A673 (cell line): ENCODE results near the gene SRP9. TPM values are rescaled to one million over a fixed set of nuclear protein-coding genes. Genes with fewer than 3 reads are reported as not detected.

Source experiments
- BruUV-seq: library from RNA; stranded (reverse); fragments of 400-500 nt; replicated peaks from 2 replicates; lab custom pipeline; 2021; lab: Mats Ljungman, UMichigan
- CTCF ChIA-PET: fragments of 300-600 bp; sonication (Branson Sonifier 250); formaldehyde crosslinking; loops from one replicate; lab custom pipeline; 2022; ENCODE audit warnings: antibody characterized with exemption; lab: Charles Lee
- POLR2A ChIA-PET: fragments of 300-600 bp; sonication (Branson Sonifier 250); formaldehyde crosslinking; loops from one replicate; lab custom pipeline; 2022; ENCODE audit warnings: antibody characterized with exemption; ENCODE audit not compliant: low non-redundant PET; lab: Charles Lee
- DNase-seq: peaks from one replicate; pipeline ENCODE4 v3.0.0-alpha.2; 2015; ENCODE audit warnings: low spot score
- H3K27ac ChIP-seq: fragments of 200-600 bp; sonication (generic); 2 replicates; pipeline ENCODE4 v1.5.1; 2016; ENCODE audit warnings: mixed run types, low read depth, mild to moderate bottlenecking, mixed read lengths, antibody characterized with exemption, low read length; ENCODE audit not compliant: poor library complexity, severe bottlenecking
- H3K27me3 ChIP-seq: fragments of 200-600 bp; sonication (generic); replicated peaks from 2 replicates; pipeline ENCODE4 v1.6.1; 2017; ENCODE audit warnings: mixed run types, low read depth, mild to moderate bottlenecking, mixed read lengths, antibody characterized with exemption, low read length; ENCODE audit not compliant: insufficient read depth, poor library complexity
- H3K36me3 ChIP-seq: fragments of 200-600 bp; sonication (generic); 2 replicates; pipeline ENCODE4 v1.6.1; 2016; ENCODE audit warnings: mixed run types, mild to moderate bottlenecking, mixed read lengths, antibody characterized with exemption, low read length; ENCODE audit not compliant: insufficient read depth, poor library complexity, severe bottlenecking
- H3K4me1 ChIP-seq: fragments of 200-600 bp; sonication (generic); 2 replicates; pipeline ENCODE4 v1.6.1; 2017; ENCODE audit warnings: mixed run types, mild to moderate bottlenecking, mixed read lengths, antibody characterized with exemption, low read length; ENCODE audit not compliant: insufficient read depth, poor library complexity, severe bottlenecking
- H3K4me3 ChIP-seq: fragments of 200-600 bp; sonication (generic); 2 replicates; pipeline ENCODE4 v1.5.1; 2016; ENCODE audit warnings: low read depth, mixed run types, mild to moderate bottlenecking, mixed read lengths, low read length; ENCODE audit not compliant: poor library complexity, severe bottlenecking
- H3K9me3 ChIP-seq: fragments of 200-600 bp; sonication (generic); 2 replicates; pipeline ENCODE4 v1.6.1; 2016; ENCODE audit warnings: mixed run types, low read depth, mild to moderate bottlenecking, mixed read lengths, antibody characterized with exemption, low read length; ENCODE audit not compliant: poor library complexity, severe bottlenecking
- CTCF ChIP-seq: fragments of 300-800, 200-600 bp; sonication (generic); conservative IDR thresholded peaks from 2 replicates; pipeline ENCODE4 v1.5.1; 2017; ENCODE audit warnings: low read depth, mild to moderate bottlenecking, antibody characterized with exemption, low read length, moderate library complexity, mixed read lengths
- EZH2 ChIP-seq: fragments of 200-600 bp; sonication (generic); IDR thresholded peaks from 2 replicates; pipeline ENCODE4 v1.6.1; 2017; ENCODE audit warnings: borderline replicate concordance, low read depth, mild to moderate bottlenecking, mixed read lengths, antibody characterized with exemption, low read length; ENCODE audit not compliant: poor library complexity, severe bottlenecking
- intact Hi-C: fragments of 100-400 bp; cut with micrococcal nuclease; formaldehyde crosslinking; loops from one replicate; pipeline ENCODE4 v1.10.0; 2022; ENCODE audit not compliant: unreplicated experiment
- total RNA-seq: library from RNA; stranded (reverse); gene quantifications from 2 replicates; pipeline ENCODE4 v1.2.3, GENCODE V29; 2021

SRP9 gene
- total RNA-seq, 1 experiment from 2014 or later, result 486 TPM

DNA sequence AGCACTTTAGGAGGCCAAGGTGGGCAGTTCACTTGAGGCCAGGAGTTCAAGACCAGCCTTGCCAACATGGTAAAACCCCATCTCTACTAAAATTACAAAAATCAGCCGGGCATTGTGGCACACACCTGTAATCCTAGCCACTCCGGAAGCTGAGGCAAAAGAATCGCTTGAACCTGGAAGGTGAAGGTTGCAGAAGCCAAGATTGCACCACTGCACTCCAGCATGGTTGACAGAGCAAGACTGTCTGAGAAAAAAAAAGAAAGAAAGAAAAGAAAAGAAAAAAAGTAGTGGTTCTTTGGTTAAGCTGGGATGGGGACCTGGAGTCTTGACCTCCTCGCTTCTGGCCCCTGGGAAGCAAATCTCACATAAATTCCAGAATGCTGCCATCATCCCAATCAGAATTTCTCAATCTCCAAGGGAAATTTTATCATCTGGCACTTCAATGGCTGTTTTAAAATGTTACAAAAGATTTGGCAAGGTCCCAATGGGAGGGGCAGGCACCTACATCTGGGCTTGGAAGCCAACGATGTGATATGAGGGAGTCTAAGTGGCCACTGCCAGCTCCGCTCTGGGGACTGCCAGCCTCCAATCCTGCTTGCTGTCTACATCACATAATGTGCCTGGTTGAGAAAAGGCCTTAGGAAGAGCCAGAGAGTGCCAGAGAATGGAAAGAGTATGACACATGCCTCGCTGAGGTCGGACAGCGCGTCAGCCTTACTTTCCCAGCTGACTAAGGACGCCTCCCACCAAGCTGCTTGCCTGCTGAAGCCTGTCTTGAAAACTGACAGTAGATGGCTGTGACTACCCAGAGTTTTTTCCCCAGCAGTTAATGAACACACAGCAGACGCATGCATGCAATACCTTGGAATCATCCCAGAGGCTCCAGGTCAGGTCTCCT is 42.1 kb upstream of the SRP9 start:
- POLR2A ChIA-PET, result no interaction called here
- BruUV-seq, result no TSS peak
- CTCF ChIA-PET, result no interaction called here
- peak; percentile 64 for DNase-seq
- Histone ChIP-seq H3K9me3 (no peaks in the 10 kb centered on the region), H3K27me3 (no peaks in the 10 kb centered on the region), H3K4me3 (no peak overlapping the region), H3K36me3 (no peaks in the 10 kb centered on the region), H3K27ac (no peak overlapping the region), H3K4me1 (peaks cover 4% of the 10 kb centered on the region)
- TF ChIP-seq CTCF (no peak), EZH2 (no peak)
- intact Hi-C loops, result no loop called here

DNA sequence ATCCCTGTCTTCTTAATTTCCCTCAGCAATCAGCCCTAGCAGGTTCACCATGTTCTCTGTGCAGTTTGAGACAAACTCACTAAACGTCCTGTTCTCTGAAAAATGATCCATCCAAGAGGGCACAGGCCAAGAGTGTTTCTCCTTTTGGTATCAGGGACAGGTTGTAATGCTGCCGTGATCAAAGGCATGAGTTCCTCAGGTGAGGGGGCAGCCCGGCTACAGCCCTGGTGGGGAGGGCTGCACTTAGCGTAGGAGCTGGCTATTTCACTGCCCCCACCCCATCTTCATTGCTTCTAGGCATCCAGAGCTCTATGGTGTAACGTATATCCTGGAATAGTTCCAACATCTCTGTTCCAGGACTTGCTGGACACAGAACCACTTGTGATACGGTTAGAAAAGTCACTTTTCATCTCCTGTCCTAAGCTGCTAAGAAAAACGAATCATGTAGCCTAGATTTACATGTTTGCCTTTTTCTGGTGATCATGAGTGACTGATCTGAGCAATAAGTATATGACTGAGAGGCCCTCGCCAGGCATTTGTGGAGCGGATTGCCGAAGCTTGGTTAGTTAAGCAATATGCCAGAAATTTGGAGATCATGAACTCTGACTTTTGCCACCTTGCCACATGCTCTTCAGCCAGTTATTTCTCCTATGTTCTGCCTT is 41.1 kb upstream of the SRP9 start:
- Histone ChIP-seq H3K27ac (no peak overlapping the region), H3K4me1 (peaks cover 4% of the 10 kb centered on the region), H3K9me3 (no peaks in the 10 kb centered on the region), H3K27me3 (no peaks in the 10 kb centered on the region), H3K36me3 (no peaks in the 10 kb centered on the region), H3K4me3 (no peak overlapping the region)
- ChIA-PET POLR2A (no interaction called here), CTCF (no interaction called here)
- intact Hi-C loops, result no loop called here
- no TSS peak for BruUV-seq
- TF ChIP-seq CTCF, result no peak
- no peak for TF ChIP-seq EZH2
- no peak for DNase-seq

DNA sequence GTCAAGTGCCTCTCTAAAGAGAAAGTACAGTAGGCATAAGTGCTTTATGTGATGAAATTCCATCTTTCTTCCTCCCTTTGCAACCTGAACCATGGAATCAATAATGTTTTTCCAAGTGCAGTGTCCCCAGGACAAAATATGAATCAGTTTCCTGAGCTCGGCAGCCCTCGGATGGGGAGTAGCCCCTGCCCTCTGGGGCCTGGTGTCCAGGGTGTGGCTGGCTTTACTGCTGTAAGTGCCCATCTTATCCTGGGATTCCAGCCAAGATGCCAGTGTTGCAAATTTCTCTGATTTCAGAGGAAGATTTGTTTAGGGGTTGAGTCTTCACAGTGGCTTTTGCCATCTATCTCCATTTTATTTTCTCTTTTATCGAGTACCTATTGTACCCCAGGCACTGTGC is 40.5 kb upstream of the SRP9 start:
- BruUV-seq, result no TSS peak
- ChIA-PET CTCF (no interaction called here), POLR2A (no interaction called here)
- Histone ChIP-seq H3K4me3 (no peak overlapping the region), H3K36me3 (no peaks in the 10 kb centered on the region), H3K9me3 (no peaks in the 10 kb centered on the region), H3K27me3 (no peaks in the 10 kb centered on the region), H3K4me1 (peaks cover 4% of the 10 kb centered on the region), H3K27ac (no peak overlapping the region)
- intact Hi-C loops, result no loop called here
- TF ChIP-seq EZH2 (no peak), CTCF (no peak)
- DNase-seq, result no peak
